Adrenal gland (tissue), 12 donors: Measurements from ENCODE around the gene BCAS3. TPM values are rescaled to one million over a fixed set of nuclear protein-coding genes. Genes with fewer than 3 reads are reported as not detected.

Source experiments
- DNase-seq, 7 donors: peaks; one replicate each; pipeline ENCODE4 v3.0.0-alpha.2; 2019 to 2020
- H3K27ac ChIP-seq, 5 donors: fragments of 200-600 bp; sonication (generic) in 4 of 5; 1 replicate in 3 of 5; 2 replicates in 2 of 5; pipeline versions ENCODE4 v1.5.1 to v1.8.0; 2016 to 2020; ENCODE audit warnings: mild to moderate bottlenecking in 1 of 5
- H3K27me3 ChIP-seq: fragments of 200-600 bp; 2 replicates; pipeline ENCODE4 v1.8.0; 2021
- H3K36me3 ChIP-seq, 2 donors: fragments of 200-600 bp; replicated peaks in 1 of 2; 1 replicate in 1 of 2; 2 replicates in 1 of 2; pipeline versions ENCODE4 v1.5.1 to v1.8.0; 2018 to 2022
- H3K4me1 ChIP-seq, 2 donors: fragments of 200-600 bp; replicated peaks in 1 of 2; 1 replicate in 1 of 2; 2 replicates in 1 of 2; pipeline versions ENCODE4 v1.5.1 to v1.8.0; 2018 to 2021
- H3K4me3 ChIP-seq, 4 donors: fragments of 200-600 bp; sonication (generic) in 3 of 4; one replicate each; pipeline ENCODE4 v1.5.1; 2016 to 2018
- H3K9me3 ChIP-seq, 3 donors: fragments of 200-600 bp; sonication (generic) in 1 of 3; replicated peaks in 1 of 3; 1 replicate in 2 of 3; 2 replicates in 1 of 3; pipeline versions ENCODE4 v1.5.1 to v1.8.0; 2016 to 2021
- POLR2A ChIP-seq, 2 donors: fragments of 450-650 bp; IDR thresholded peaks; one replicate each; pipeline ENCODE4 v1.6.1; 2017; ENCODE audit warnings: antibody characterized with exemption in 2 of 2, mild to moderate bottlenecking in 2 of 2, moderate library complexity in 1 of 2
- WGBS, 4 donors: extraction: QIAGEN DNeasy Blood & Tissue Kit in 2 of 4; methylation state at CpG; one replicate each; pipeline versions ENCODE4 v1.1.5 to v1.1.7; 2013 to 2017; 5-methylcytosine and 5-hydroxymethylcytosine counted together
- intact Hi-C, 2 donors: fragments of 100-400 bp; cut with DNase I; formaldehyde crosslinking; loops; one replicate each; pipeline versions ENCODE4 v1.14.1 to v1.15.0; 2022 to 2023
- polyA plus RNA-seq, 3 donors: library from polyadenylated mRNA; stranded (reverse); fragments of 200-250 nt in 2 of 3; fragments of 350-450 nt in 1 of 3; fragmentation: Illumina TruSeq in 1 of 3; extraction: RNeasy Lipid Tissue Mini Kit (QIAGEN cat#74804) in 1 of 3; gene quantifications; one replicate each; pipeline ENCODE4 v1.2.3, GENCODE V29; 2013 to 2014
- total RNA-seq, 9 donors: library from RNA; depleted of rRNA in 4 of 9; stranded (reverse); fragments of >200 nt in 4 of 9; fragments of 120-200 nt in 1 of 9; fragmentation: NEBNext Ultra II Directional in 1 of 9; extraction: Animal tissue kit (Norgen Biotek cat#: 25700) in 1 of 9; gene quantifications; one replicate each; pipeline versions ENCODE4 v1.1.0 to v1.2.4, GENCODE V29; 2013 to 2023
- TF ChIP-seq, protein P1 (sequence below), 6 experiments: fragments of 450-650 bp in 4 of 6; fragments of 200-600 bp in 2 of 6; sonication (generic) in 1 of 6; IDR thresholded peaks; 1 replicate in 5 of 6; 2 replicates in 1 of 6; pipeline versions ENCODE4 v1.5.1 to v1.8.0; 2016 to 2021; ENCODE audit warnings: antibody characterized with exemption in 6 of 6, mild to moderate bottlenecking in 2 of 6, moderate library complexity in 1 of 6
- donor health status: healthy with polysubstance abuse.
- donor health status: Bipolar disorder and iron deficiency.
- donor health status: DM: yes; HTN: yes; CAD: no.
- donor health status: DM: no; HTN: no; CAD: no.
- donor health status: DM: no; HTN: no; CAD: no.
- donor health status: DM: yes; HTN: yes; CAD: no.

BCAS3 gene
- total and polyA plus RNA-seq, 12 donors, result 9.4 to 105 (median 29.0) TPM

DNA sequence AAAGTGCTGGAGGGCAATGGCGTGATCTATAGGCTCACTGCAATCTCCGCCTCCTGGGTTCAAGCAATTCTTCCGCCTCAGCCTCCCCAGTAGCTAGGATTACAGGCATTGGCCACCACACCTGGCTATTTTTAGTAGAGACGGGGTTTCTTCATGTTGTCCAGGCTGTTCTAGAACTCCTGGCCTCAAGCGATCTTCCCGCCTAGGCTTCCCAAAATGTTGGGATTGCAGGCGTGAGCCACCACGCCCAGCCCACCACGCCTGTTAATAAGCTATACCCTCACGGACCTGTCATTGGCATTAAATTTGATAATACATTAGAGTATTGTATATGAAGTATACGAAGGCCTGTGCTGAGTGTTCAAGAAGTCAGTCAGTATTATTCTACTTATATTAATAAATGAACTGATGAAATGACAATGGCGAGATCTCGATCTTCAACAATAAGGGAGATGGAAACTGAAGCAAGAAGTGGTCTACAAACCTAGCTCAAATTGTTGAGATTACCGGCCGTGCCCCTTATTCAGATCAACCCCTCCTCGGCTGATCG lies 818 bp upstream of the BCAS3 start:
- intact Hi-C loops, result no loop called here
- Histone ChIP-seq H3K36me3 (no peaks in the 10 kb centered on the region), H3K9me3 (no peaks in the 10 kb centered on the region), H3K4me1 (peaks cover 8 to 15% of the 10 kb centered on the region in 2 donors), H3K27ac (peak overlapping the region in 3 of 5 donors; percentile 58 to 81 (median 76)), H3K4me3 (peak overlapping the region in 3 of 4 donors; percentile 29 to 66 (median 64)), H3K27me3 (no peaks in the 10 kb centered on the region)
- 26 to 31% (median 30%) methylated on average over 17 of the region's 17 CpGs for WGBS, 4 donors
- peak in 2 of 7 donors; percentile 4 to 27 for DNase-seq
- TF ChIP-seq POLR2A (IDR thresholded peaks at IDR 0.05), result peak; percentile 33 to 53
- TF ChIP-seq, protein P1, sequence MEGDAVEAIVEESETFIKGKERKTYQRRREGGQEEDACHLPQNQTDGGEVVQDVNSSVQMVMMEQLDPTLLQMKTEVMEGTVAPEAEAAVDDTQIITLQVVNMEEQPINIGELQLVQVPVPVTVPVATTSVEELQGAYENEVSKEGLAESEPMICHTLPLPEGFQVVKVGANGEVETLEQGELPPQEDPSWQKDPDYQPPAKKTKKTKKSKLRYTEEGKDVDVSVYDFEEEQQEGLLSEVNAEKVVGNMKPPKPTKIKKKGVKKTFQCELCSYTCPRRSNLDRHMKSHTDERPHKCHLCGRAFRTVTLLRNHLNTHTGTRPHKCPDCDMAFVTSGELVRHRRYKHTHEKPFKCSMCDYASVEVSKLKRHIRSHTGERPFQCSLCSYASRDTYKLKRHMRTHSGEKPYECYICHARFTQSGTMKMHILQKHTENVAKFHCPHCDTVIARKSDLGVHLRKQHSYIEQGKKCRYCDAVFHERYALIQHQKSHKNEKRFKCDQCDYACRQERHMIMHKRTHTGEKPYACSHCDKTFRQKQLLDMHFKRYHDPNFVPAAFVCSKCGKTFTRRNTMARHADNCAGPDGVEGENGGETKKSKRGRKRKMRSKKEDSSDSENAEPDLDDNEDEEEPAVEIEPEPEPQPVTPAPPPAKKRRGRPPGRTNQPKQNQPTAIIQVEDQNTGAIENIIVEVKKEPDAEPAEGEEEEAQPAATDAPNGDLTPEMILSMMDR (IDR thresholded peaks at IDR 0.05), result no peak

DNA sequence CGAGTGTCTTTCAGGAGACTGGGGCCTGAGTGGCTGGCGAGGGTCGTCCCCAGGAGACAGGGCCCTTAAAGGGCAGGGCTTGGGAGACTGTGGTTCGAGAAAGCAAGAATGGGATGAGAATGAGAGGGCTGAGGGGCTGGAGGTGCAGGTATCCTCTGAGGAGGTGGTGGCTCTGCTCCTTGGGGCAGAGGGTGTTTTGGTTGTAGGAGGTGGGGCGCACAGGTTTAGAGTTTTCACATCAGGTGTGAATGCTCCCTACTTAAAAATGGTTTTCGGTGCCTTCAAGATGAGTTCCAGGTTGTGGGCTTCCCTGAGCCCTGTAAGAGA lies 430 bp downstream of the BCAS3 start:
- no peaks in the 10 kb centered on the region for H3K27me3 ChIP-seq
- H3K27ac ChIP-seq, result peak overlapping the region in 3 of 5 donors; percentile 58 to 81 (median 76)
- H3K36me3 ChIP-seq, result no peaks in the 10 kb centered on the region
- no peaks in the 10 kb centered on the region for H3K9me3 ChIP-seq
- H3K4me1 ChIP-seq, result peaks cover 8 to 15% of the 10 kb centered on the region in 2 donors
- WGBS, 4 donors, result 1 to 5% (median 4%) methylated on average over 6 of the region's 6 CpGs
- peak overlapping the region; percentile 59 to 99 (median 65) for H3K4me3 ChIP-seq
- no peak for TF ChIP-seq POLR2A (IDR thresholded peaks at IDR 0.05)
- TF ChIP-seq, protein P1 (IDR thresholded peaks at IDR 0.05), result no peak
- intact Hi-C loops, result no loop called here
- DNase-seq, result no peak

DNA sequence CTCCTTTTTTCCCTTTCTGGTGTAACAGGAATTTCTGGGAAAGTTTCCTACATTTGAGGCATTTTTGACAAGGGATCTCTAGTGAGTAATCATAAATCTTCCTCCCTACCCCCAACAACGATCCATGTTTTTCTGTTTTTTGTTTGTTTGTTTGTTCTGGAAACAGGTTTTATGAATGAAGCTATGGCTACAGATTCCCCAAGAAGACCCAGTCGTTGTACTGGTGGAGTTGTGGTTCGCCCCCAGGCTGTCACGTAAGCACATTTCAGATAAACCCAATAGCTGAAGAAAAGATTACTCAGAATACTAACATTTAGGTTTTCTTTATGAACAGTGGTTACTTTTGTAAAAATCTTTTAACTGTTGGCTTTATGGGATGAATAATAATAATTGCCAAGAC lies 1.6 kb downstream of the BCAS3 start:
- H3K9me3 ChIP-seq, result no peaks in the 10 kb centered on the region
- H3K4me3 ChIP-seq, result no peak overlapping the region
- H3K27me3 ChIP-seq, result no peaks in the 10 kb centered on the region
- H3K27ac ChIP-seq, result no peak overlapping the region
- 88 to 90% (median 89%) methylated on average over 4 of the region's 4 CpGs for WGBS, 4 donors
- peaks cover 8 to 15% of the 10 kb centered on the region in 2 donors for H3K4me1 ChIP-seq
- TF ChIP-seq, protein P1 (IDR thresholded peaks at IDR 0.05), result no peak
- no peak for TF ChIP-seq POLR2A (IDR thresholded peaks at IDR 0.05)
- H3K36me3 ChIP-seq, result peaks cover 0 to 7% of the 10 kb centered on the region in 2 donors
- DNase-seq, result no peak
- intact Hi-C loops, result no loop called here

DNA sequence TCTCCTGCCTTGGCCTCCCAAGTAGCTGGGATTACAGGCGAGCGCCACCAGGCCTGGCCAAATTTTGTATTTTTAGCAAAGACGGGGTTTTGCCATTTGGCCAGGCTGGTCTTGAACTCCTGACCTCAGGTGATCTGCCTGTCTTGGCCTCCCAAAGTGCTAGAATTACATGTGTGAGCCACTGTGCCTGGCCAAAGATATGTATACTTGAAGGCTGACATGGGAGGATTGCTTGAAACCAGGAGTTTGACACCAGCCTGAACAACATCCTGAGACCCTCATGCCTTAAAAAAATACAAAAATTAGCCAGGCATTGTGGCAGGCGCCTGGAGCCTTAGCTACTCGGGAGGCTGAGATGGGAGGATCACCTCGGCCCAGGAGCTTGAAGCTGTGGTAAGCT lies 3.1 kb downstream of the BCAS3 start:
- no peaks in the 10 kb centered on the region for H3K27me3 ChIP-seq
- no peak overlapping the region for H3K4me3 ChIP-seq
- no peak for DNase-seq
- H3K4me1 ChIP-seq, result peaks cover 8 to 15% of the 10 kb centered on the region in 2 donors
- TF ChIP-seq, protein P1 (IDR thresholded peaks at IDR 0.05), result no peak
- TF ChIP-seq POLR2A (IDR thresholded peaks at IDR 0.05), result no peak
- peaks cover 0 to 18% of the 10 kb centered on the region in 2 donors for H3K36me3 ChIP-seq
- no peaks in the 10 kb centered on the region for H3K9me3 ChIP-seq
- intact Hi-C loops, result no loop called here
- 95 to 98% (median 97%) methylated on average over 6 of the region's 6 CpGs for WGBS, 4 donors
- H3K27ac ChIP-seq, result no peak overlapping the region
